A673 (cell line): Measurements from ENCODE around the gene PCDH17. TPM values are rescaled to one million over a fixed set of nuclear protein-coding genes. Genes with fewer than 3 reads are reported as not detected.

Experiments used
- BruUV-seq: library from RNA; stranded (reverse); fragments of 400-500 nt; replicated peaks from 2 replicates; lab custom pipeline; 2021; lab: Mats Ljungman, UMichigan
- CTCF ChIA-PET: fragments of 300-600 bp; sonication (Branson Sonifier 250); formaldehyde crosslinking; loops from one replicate; lab custom pipeline; 2022; ENCODE audit warnings: antibody characterized with exemption; lab: Charles Lee
- POLR2A ChIA-PET: fragments of 300-600 bp; sonication (Branson Sonifier 250); formaldehyde crosslinking; loops from one replicate; lab custom pipeline; 2022; ENCODE audit warnings: antibody characterized with exemption; ENCODE audit not compliant: low non-redundant PET; lab: Charles Lee
- DNase-seq: peaks from one replicate; pipeline ENCODE4 v3.0.0-alpha.2; 2015; ENCODE audit warnings: low spot score
- H3K27ac ChIP-seq: fragments of 200-600 bp; sonication (generic); 2 replicates; pipeline ENCODE4 v1.5.1; 2016; ENCODE audit warnings: mixed run types, low read depth, mild to moderate bottlenecking, mixed read lengths, antibody characterized with exemption, low read length; ENCODE audit not compliant: poor library complexity, severe bottlenecking
- H3K27me3 ChIP-seq: fragments of 200-600 bp; sonication (generic); replicated peaks from 2 replicates; pipeline ENCODE4 v1.6.1; 2017; ENCODE audit warnings: mixed run types, low read depth, mild to moderate bottlenecking, mixed read lengths, antibody characterized with exemption, low read length; ENCODE audit not compliant: insufficient read depth, poor library complexity
- H3K36me3 ChIP-seq: fragments of 200-600 bp; sonication (generic); 2 replicates; pipeline ENCODE4 v1.6.1; 2016; ENCODE audit warnings: mixed run types, mild to moderate bottlenecking, mixed read lengths, antibody characterized with exemption, low read length; ENCODE audit not compliant: insufficient read depth, poor library complexity, severe bottlenecking
- H3K4me1 ChIP-seq: fragments of 200-600 bp; sonication (generic); 2 replicates; pipeline ENCODE4 v1.6.1; 2017; ENCODE audit warnings: mixed run types, mild to moderate bottlenecking, mixed read lengths, antibody characterized with exemption, low read length; ENCODE audit not compliant: insufficient read depth, poor library complexity, severe bottlenecking
- H3K4me3 ChIP-seq: fragments of 200-600 bp; sonication (generic); 2 replicates; pipeline ENCODE4 v1.5.1; 2016; ENCODE audit warnings: low read depth, mixed run types, mild to moderate bottlenecking, mixed read lengths, low read length; ENCODE audit not compliant: poor library complexity, severe bottlenecking
- H3K9me3 ChIP-seq: fragments of 200-600 bp; sonication (generic); 2 replicates; pipeline ENCODE4 v1.6.1; 2016; ENCODE audit warnings: mixed run types, low read depth, mild to moderate bottlenecking, mixed read lengths, antibody characterized with exemption, low read length; ENCODE audit not compliant: poor library complexity, severe bottlenecking
- CTCF ChIP-seq: fragments of 300-800, 200-600 bp; sonication (generic); conservative IDR thresholded peaks from 2 replicates; pipeline ENCODE4 v1.5.1; 2017; ENCODE audit warnings: low read depth, mild to moderate bottlenecking, antibody characterized with exemption, low read length, moderate library complexity, mixed read lengths
- EZH2 ChIP-seq: fragments of 200-600 bp; sonication (generic); IDR thresholded peaks from 2 replicates; pipeline ENCODE4 v1.6.1; 2017; ENCODE audit warnings: borderline replicate concordance, low read depth, mild to moderate bottlenecking, mixed read lengths, antibody characterized with exemption, low read length; ENCODE audit not compliant: poor library complexity, severe bottlenecking
- intact Hi-C: fragments of 100-400 bp; cut with micrococcal nuclease; formaldehyde crosslinking; loops from one replicate; pipeline ENCODE4 v1.10.0; 2022; ENCODE audit not compliant: unreplicated experiment
- total RNA-seq: library from RNA; stranded (reverse); gene quantifications from 2 replicates; pipeline ENCODE4 v1.2.3, GENCODE V29; 2021

PCDH17 gene
- total RNA-seq, 1 experiment from 2014 or later: 79.5 TPM

DNA sequence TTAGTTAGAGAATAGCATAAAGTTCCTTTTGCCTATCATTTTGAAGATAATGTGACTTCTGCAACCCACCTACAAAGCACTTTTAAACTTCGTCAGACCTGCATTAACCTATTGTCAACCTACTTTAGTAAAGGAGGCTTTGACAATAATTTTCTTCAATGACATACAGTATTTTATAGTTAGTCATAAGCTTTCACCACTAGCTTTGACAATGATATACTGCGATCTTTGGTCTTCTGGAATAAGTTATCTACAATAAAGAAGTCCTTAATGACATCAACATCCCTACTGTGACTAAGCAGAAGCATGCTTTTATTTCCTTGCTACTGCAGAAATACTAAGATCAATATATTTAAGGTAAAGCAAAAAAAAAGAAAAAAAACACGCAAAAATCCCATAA, 9.5 kb downstream of the PCDH17 start:
- no TSS peak for BruUV-seq
- CTCF ChIA-PET: no interaction called here
- Histone ChIP-seq H3K36me3 (peaks cover 7% of the 10 kb centered on the region), H3K4me3 (peak overlapping the region; percentile 11), H3K27ac (peak overlapping the region; percentile 82), H3K4me1 (peaks cover 64% of the 10 kb centered on the region), H3K9me3 (no peaks in the 10 kb centered on the region), H3K27me3 (no peaks in the 10 kb centered on the region)
- intact Hi-C loops: no loop called here
- no peak for TF ChIP-seq EZH2
- TF ChIP-seq CTCF: no peak
- DNase-seq: peak; percentile 72
- POLR2A ChIA-PET: no interaction called here

DNA sequence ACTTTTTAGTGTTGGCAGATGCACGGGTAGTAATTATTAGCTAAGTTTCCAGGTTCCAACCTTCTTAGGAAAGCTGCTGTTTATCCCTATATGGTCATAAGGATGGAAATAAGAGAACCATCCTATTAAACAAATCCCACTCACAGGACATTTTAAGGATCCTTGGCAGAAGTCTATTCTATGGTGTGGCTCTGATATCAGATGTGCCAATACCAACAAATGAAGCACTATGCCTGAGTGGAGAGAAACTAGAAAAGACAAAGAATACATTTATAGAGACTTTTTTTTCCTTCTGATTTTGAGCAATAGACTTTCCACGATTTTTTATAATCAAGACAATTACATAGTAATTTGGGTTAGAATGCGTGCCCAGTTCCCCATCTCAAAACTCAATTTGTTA, 12.6 kb downstream of the PCDH17 start:
- TF ChIP-seq CTCF (no peak), EZH2 (no peak)
- ChIA-PET POLR2A (interaction anchor here (0.6 kb wide), 1 partner anchor 56 kb away, joined by 3 read pairs; no protein-coding TSS in a partner anchor), CTCF (no interaction called here)
- no peaks in the 10 kb centered on the region for H3K9me3 ChIP-seq
- intact Hi-C loops: no loop called here
- no peak overlapping the region for H3K4me3 ChIP-seq
- no peaks in the 10 kb centered on the region for H3K27me3 ChIP-seq
- peaks cover 7% of the 10 kb centered on the region for H3K36me3 ChIP-seq
- H3K27ac ChIP-seq: no peak overlapping the region
- peaks cover 67% of the 10 kb centered on the region for H3K4me1 ChIP-seq
- no TSS peak for BruUV-seq
- DNase-seq: no peak

GRCh38 chr13:57653229-57653989, 21.9 kb downstream of the PCDH17 start:
- intact Hi-C loops: no loop called here
- peaks cover 8% of the 10 kb centered on the region for H3K4me1 ChIP-seq
- ChIA-PET CTCF (no interaction called here), POLR2A (no interaction called here)
- no peak overlapping the region for H3K27ac ChIP-seq
- DNase-seq: no peak
- no TSS peak for BruUV-seq
- no peaks in the 10 kb centered on the region for H3K27me3 ChIP-seq
- H3K9me3 ChIP-seq: no peaks in the 10 kb centered on the region
- peaks cover 4% of the 10 kb centered on the region for H3K36me3 ChIP-seq
- TF ChIP-seq EZH2 (no peak), CTCF (no peak)
- H3K4me3 ChIP-seq: no peak overlapping the region
